OCI-LY3 (cell line): ENCODE measurements around the gene CCDC90B.

ENCODE experiments used
- CTCF ChIP-seq: fragments of 200-600, 300-600 bp; sonication (generic); IDR thresholded peaks from 2 replicates; pipeline ENCODE4 v1.5.1; 2014; ENCODE audit warnings: antibody characterized with exemption, low read length, low read depth
- EZH2phosphoT487 ChIP-seq: fragments of 200-600 bp; shearing (Covaris generic); IDR thresholded peaks from 2 replicates; pipeline ENCODE4 v1.6.1; 2018; ENCODE audit warnings: antibody characterized with exemption, mixed run types, low read depth

GRCh38 chr11:83278351-83278750, 7.8 kb downstream of the CCDC90B start:
- TF ChIP-seq CTCF (no peak), EZH2phosphoT487 (no peak)
